Gastroesophageal sphincter (tissue), 3 donors: Measurements from ENCODE around the gene TBC1D8.
A peak's percentile ranks its signal among the peaks of the same experiment; 100 is the strongest.

Experiments used
- CTCF ChIP-seq, 4 experiments: fragments of 200-600 bp in 2 of 4; fragments of 450-650 bp in 2 of 4; sonication (generic) in 1 of 4; IDR thresholded peaks; one replicate each; pipeline ENCODE4 v1.5.1; 2017 to 2019; ENCODE audit warnings: antibody characterized with exemption in 4 of 4, mild to moderate bottlenecking in 2 of 4, moderate library complexity in 2 of 4
- EP300 ChIP-seq: sonication (generic); formaldehyde crosslinking; IDR thresholded peaks from one replicate; pipeline ENCODE4 v1.6.1; 2017; ENCODE audit warnings: antibody characterized with exemption, mild to moderate bottlenecking
- POLR2A ChIP-seq, 2 donors: fragments of 450-650 bp; IDR thresholded peaks; one replicate each; pipeline ENCODE4 v1.6.1; 2017; ENCODE audit warnings: antibody characterized with exemption in 2 of 2, mild to moderate bottlenecking in 2 of 2, moderate library complexity in 1 of 2
- POLR2AphosphoS5 ChIP-seq: sonication (generic); formaldehyde crosslinking; IDR thresholded peaks from one replicate; pipeline ENCODE4 v1.6.1; 2017; ENCODE audit warnings: antibody characterized with exemption

- TF ChIP-seq CTCF (IDR thresholded peaks at IDR 0.05) (no peak), POLR2A (IDR thresholded peaks at IDR 0.05) (no peak), EP300 (no peak), POLR2AphosphoS5 (peak; percentile 84)
Observed at GRCh38 chr2:101124643-101125366, 26.4 kb downstream of the TBC1D8 start.
